ENCODE measurements around the gene PCBP3.
"Not testable (repeated sequence)": the region's sequence is repeated elsewhere in the genome, so short reads cannot be mapped to it uniquely, and the experiment has no call there.

Gene PCBP3

DNA sequence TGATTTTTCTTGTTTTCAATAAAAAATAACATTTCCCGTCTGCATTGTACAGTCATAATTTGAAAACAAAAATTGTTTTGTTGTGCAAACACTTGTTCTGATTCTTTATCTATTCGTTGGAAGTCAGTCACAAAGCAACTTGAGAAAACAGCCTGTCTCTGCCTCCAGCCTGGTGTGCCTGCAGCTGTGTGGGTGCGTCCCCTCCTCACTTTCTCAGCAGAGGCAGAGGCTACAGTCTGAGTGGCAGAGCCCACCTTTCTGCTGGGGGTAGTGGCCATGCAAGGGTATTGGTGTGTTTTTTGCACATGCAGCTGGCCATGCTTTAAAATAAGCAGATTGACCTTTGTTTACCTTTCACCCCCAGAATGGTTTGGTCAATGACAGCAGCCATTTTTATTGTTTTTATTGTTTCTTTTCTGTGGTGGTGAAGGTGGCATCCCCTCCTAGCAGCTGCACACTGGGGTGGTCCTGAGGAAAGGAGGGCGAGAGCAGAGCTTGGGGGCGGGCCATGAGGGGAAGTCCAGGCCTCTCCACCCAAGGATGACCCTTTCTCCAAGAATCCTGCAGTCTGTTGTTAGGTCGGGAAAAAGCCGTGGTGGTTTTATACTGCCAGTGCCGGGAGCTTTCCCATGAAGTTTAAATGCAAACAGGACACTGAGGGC is 159.6 kb downstream of the PCBP3 start:
- DNase-seq (ENCODE audit: low read depth) = no peak
- TF ChIP-seq, protein P1, sequence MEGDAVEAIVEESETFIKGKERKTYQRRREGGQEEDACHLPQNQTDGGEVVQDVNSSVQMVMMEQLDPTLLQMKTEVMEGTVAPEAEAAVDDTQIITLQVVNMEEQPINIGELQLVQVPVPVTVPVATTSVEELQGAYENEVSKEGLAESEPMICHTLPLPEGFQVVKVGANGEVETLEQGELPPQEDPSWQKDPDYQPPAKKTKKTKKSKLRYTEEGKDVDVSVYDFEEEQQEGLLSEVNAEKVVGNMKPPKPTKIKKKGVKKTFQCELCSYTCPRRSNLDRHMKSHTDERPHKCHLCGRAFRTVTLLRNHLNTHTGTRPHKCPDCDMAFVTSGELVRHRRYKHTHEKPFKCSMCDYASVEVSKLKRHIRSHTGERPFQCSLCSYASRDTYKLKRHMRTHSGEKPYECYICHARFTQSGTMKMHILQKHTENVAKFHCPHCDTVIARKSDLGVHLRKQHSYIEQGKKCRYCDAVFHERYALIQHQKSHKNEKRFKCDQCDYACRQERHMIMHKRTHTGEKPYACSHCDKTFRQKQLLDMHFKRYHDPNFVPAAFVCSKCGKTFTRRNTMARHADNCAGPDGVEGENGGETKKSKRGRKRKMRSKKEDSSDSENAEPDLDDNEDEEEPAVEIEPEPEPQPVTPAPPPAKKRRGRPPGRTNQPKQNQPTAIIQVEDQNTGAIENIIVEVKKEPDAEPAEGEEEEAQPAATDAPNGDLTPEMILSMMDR (conservative IDR thresholded peaks at IDR 0.05; ENCODE audit: control insufficient read depth, insufficient read depth, low read depth, low read length) = no peak

DNA sequence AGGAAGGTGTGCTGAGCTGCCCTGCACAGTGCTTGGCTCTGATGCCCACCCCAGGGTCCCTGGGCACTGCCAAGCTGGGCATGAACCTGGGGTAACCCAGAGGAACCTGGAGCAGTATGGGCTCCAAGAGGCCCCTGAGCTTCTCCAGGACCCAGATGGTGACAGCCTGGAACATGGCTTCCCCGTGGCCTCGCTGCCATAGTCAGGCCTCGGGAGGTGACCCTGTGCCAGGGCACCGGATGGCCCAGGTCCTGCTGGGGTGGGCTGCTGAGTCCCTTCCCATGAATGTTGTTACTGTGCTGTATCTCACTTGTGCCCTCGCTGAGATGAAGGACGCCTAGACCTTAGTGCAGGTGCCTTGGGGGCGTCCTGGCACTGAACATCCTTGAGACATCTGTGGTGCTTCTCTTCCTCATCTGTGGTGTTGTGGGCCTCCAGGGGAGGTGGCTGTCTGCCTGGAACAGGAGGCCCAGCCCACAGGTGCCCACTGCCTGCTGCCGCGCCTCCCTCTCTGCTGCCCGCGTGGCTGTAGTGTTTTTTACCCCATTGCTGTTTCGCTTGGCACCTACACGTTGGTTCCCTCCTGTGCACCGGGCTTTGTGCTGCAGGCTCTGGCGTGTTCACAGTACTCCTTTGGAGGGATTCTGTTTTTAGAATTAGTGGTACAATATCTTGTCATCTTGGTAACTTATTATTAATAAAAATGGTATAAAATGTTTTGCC is 160.3 kb downstream of the PCBP3 start:
- no peak overlapping the region for H3K4me3 ChIP-seq (ENCODE audit: control insufficient read depth, low read depth, low read length)
- TF ChIP-seq, protein P1 (conservative IDR thresholded peaks at IDR 0.05; ENCODE audit: control insufficient read depth, insufficient read depth, low read depth, low read length) = no peak
- DNase-seq (ENCODE audit: low read depth) = no peak

More for the DNA sequence above, 159.6 kb downstream of the PCBP3 start:
- no peak overlapping the region for H3K4me3 ChIP-seq (ENCODE audit: control insufficient read depth, low read depth, low read length)

GRCh38 chr21:45804809-45805313 is 161.3 kb downstream of the PCBP3 start:
- no peak overlapping the region for H3K4me3 ChIP-seq (ENCODE audit: control insufficient read depth, low read depth, low read length)
- no peak for DNase-seq (ENCODE audit: low read depth)
- TF ChIP-seq, protein P1 (conservative IDR thresholded peaks at IDR 0.05; ENCODE audit: control insufficient read depth, insufficient read depth, low read depth, low read length) = no peak

DNA sequence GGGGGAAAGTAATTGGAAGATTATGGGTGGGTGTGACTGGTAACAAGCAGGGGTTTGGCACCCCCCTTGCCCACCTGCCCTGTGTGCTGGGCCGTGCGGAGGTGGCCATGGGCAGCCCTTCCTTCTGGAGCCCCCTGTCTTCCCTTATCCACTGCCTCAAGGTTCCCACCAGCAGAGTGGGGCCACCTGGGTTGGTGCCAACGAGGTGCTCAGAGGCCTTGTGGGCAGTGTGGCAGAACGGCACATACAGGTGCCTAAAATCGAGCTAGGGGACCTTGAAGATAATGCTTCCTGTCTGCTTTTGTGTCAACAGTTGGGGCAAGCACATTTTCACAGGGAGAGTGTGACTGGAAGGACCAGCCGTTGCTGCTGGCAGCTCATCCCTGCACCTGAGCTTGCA is 161.8 kb downstream of the PCBP3 start:
- H3K4me3 ChIP-seq (ENCODE audit: control insufficient read depth, low read depth, low read length) = no peak overlapping the region
- TF ChIP-seq, protein P1 (conservative IDR thresholded peaks at IDR 0.05; ENCODE audit: control insufficient read depth, insufficient read depth, low read depth, low read length) = no peak
- DNase-seq (ENCODE audit: low read depth) = no peak

DNA sequence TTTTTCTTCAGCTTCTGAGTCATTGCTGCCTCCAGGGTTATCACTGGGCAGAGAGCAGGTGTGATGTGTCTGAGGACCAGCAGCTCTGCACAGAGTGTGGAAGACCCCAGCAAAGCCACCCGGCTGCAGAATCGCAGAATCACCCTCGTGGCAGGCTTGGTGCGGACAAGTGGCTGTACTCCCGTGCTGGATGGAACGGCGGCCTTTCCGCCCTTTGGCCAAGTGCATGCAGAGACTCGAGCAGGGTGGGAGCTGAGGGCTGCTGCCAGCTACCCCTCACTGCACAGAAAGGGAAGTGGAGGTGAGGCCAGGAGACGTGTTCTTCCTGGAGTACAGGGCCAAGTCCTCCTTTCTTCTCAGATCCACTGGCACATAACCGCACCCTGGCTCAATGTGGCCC is 162.5 kb downstream of the PCBP3 start:
- TF ChIP-seq, protein P1 (conservative IDR thresholded peaks at IDR 0.05; ENCODE audit: control insufficient read depth, insufficient read depth, low read depth, low read length) = no peak
- no peak overlapping the region for H3K4me3 ChIP-seq (ENCODE audit: control insufficient read depth, low read depth, low read length)
- DNase-seq (ENCODE audit: low read depth) = no peak

DNA sequence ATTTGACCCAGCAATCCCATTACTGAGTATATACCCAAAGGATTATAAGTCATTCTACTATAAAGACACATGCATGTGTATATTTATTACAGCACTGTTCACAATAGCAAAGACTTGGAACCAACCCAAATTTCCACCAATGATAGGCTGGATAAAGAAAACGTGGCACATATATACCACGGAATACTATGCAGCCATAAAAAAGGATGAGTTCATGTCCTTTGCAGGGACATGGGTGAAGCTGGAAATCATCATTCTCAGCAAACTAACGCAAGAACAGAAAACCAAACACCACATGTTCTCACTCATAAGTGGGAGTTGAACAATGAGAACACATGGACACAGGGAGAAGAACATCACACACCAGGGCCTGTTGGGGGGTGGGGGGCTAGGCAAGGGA is 165.1 kb downstream of the PCBP3 start:
- H3K4me3 ChIP-seq (ENCODE audit: control insufficient read depth, low read depth, low read length); DNase-seq (ENCODE audit: low read depth): not testable (repeated sequence)

- H3K4me3 ChIP-seq (ENCODE audit: control insufficient read depth, low read depth, low read length) = no peak overlapping the region
- no peak for DNase-seq (ENCODE audit: low read depth)
- TF ChIP-seq, protein P1 (conservative IDR thresholded peaks at IDR 0.05; ENCODE audit: control insufficient read depth, insufficient read depth, low read depth, low read length) = no peak
Measured at GRCh38 chr21:45809421-45809820, 165.9 kb downstream of the PCBP3 start.
